Measurements from ENCODE around the gene CCNI2.

The CCNI2 gene

DNA sequence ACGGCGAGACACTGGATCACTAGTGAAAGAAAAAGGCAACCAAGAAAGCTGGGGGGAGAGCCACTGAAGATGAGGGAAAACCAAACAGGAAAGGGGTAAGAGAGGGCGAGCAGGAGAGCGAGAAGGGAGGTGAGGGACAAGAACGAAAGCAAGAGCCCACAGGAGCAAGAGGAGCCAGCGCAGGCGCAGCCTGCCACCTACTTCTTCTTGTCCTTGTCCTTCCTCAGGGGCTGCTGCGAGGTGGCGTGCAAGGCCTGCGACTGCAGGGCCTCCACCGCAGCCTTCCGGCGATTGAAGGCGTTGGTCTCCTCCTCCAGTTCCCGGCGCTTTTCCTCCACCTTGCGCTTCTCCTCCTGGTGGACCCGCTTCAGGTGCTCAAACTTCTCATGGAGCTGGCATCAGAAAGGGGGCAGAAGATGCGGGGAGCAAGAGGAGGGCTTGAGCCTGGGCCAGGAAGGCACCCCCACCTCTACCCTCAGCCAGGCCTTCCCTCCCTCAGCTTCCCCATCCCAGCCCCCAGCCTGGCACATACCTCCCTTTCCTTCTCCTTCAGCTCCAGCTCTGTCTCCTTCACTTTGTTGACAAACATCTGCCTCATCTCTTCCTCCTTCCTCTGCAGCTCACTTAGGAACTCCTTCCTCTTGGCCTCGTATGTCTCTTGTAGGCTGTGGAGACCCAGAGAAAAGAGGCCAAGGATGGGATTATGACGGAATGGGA is 13.5 kb downstream of the CCNI2 start:
- Histone ChIP-seq H2BK120ac (ENCODE audit: low read depth, low read length) (no peak overlapping the region), H3K4me1 (ENCODE audit: control insufficient read depth, insufficient read depth, low read depth, low read length) (peaks cover 2% of the 10 kb centered on the region), H4K91ac (ENCODE audit: low read length) (no peak overlapping the region), H3K14ac (ENCODE audit: low read length in 2 of 2) (no peak overlapping the region), H2BK5ac (ENCODE audit: low read depth, low read length, poor library complexity, severe bottlenecking) (no peak overlapping the region), H3K4ac (ENCODE audit: low read depth in 1 of 2, low read length in 2 of 2) (no peak overlapping the region), H2BK12ac (ENCODE audit: low read length in 2 of 2) (no peak overlapping the region), H2BK15ac (ENCODE audit: low read depth, poor library complexity, severe bottlenecking) (no peak overlapping the region), H3K18ac (ENCODE audit: low read depth in 1 of 2, low read length in 2 of 2) (no peak overlapping the region), H4K8ac (ENCODE audit: low read length) (no peak overlapping the region), H3K27ac (ENCODE audit: low read length, poor library complexity, severe bottlenecking) (no peak overlapping the region), H3K9me3 (ENCODE audit: control insufficient read depth, low read length) (no peaks in the 10 kb centered on the region), H3K9ac (ENCODE audit: low read length) (no peak overlapping the region), H3K36me3 (ENCODE audit: control insufficient read depth in 1 of 2, insufficient read depth in 2 of 2, low read depth in 1 of 2, low read length in 2 of 2) (peaks cover 86 to 87% of the 10 kb centered on the region in 2 experiments), H2AK5ac (ENCODE audit: low read length, severe bottlenecking) (no peak overlapping the region), H3K27me3 (ENCODE audit: control insufficient read depth in 1 of 2, insufficient read depth in 1 of 2, low read length in 2 of 2) (peaks cover 0 to 14% of the 10 kb centered on the region in 2 experiments), H3K79me1 (replicated peaks; ENCODE audit: low read length, poor library complexity, severe bottlenecking) (peaks cover 13% of the 10 kb centered on the region), H3K4me3 (ENCODE audit: insufficient read depth in 1 of 2, low read depth in 1 of 2, low read length in 2 of 2) (no peak overlapping the region), H3K23ac (ENCODE audit: low read length in 2 of 2) (no peak overlapping the region), H2AFZ (ENCODE audit: low read depth, low read length) (no peak overlapping the region), H3K4me2 (ENCODE audit: low read length, poor library complexity, severe bottlenecking) (no peak overlapping the region)
- 97% methylated on average over 21 of the region's 21 CpGs for WGBS
- DNase-seq: no peak

GRCh38 chr5:132761321-132762240 is 14.4 kb downstream of the CCNI2 start:
- H3K14ac ChIP-seq (ENCODE audit: low read length in 2 of 2): no peak overlapping the region
- WGBS: 97% methylated on average over 22 of the region's 22 CpGs

DNA sequence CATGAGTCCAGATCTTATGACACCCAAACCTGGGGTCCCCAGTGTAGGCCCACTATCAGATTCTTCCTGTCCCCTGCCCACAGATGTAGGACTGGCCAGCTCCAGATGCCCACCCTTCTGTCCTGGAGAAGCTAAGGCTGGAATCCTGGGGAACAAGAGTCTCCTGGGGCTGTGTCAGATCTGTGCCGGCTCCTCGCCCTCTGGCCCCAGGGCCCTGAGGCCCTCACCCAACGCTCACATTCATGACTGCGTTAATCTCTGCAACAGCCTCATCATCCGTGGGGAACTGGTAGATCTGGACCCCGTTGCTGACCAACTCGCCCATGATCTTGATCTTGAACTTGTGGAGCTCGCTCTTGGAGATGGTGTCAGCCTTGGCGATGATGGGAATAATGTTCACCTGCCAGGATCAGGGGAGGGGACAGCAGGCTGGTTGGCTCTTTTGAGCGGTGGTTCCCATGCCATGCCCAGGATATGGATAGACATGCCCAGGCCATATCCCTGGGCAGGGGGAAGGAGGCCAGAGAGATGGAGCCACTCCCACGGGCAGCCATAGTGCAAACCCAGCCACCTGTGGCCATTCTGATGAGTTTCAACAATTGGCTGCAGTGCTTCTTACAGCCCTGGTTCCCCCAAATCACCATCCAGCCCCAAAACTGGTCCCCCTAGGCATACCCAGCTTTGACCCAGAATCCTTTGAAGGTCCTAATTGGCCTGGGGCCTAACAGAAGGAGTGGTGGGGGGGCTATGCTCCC is 15.2 kb downstream of the CCNI2 start:
- DNase-seq: no peak
- no peak overlapping the region for H3K9ac ChIP-seq (ENCODE audit: low read length)
- H2BK15ac ChIP-seq (ENCODE audit: low read depth, poor library complexity, severe bottlenecking): no peak overlapping the region
- H2BK5ac ChIP-seq (ENCODE audit: low read depth, low read length, poor library complexity, severe bottlenecking): no peak overlapping the region
- no peaks in the 10 kb centered on the region for H3K27me3 ChIP-seq (ENCODE audit: control insufficient read depth in 1 of 2, insufficient read depth in 1 of 2, low read length in 2 of 2)
- no peak overlapping the region for H3K4ac ChIP-seq (ENCODE audit: low read depth in 1 of 2, low read length in 2 of 2)
- no peak overlapping the region for H3K23ac ChIP-seq (ENCODE audit: low read length in 2 of 2)
- H3K4me1 ChIP-seq (ENCODE audit: control insufficient read depth, insufficient read depth, low read depth, low read length): peaks cover 6% of the 10 kb centered on the region
- no peaks in the 10 kb centered on the region for H3K9me3 ChIP-seq (ENCODE audit: control insufficient read depth, low read length)
- no peak overlapping the region for H3K14ac ChIP-seq (ENCODE audit: low read length in 2 of 2)
- 99% methylated on average over 11 of the region's 11 CpGs for WGBS
- no peak overlapping the region for H3K27ac ChIP-seq (ENCODE audit: low read length, poor library complexity, severe bottlenecking)
- peaks cover 29% of the 10 kb centered on the region for H3K79me1 ChIP-seq (replicated peaks; ENCODE audit: low read length, poor library complexity, severe bottlenecking)
- no peak overlapping the region for H3K18ac ChIP-seq (ENCODE audit: low read depth in 1 of 2, low read length in 2 of 2)
- H2AK5ac ChIP-seq (ENCODE audit: low read length, severe bottlenecking): no peak overlapping the region
- no peak overlapping the region for H4K8ac ChIP-seq (ENCODE audit: low read length)
- no peak overlapping the region for H3K4me3 ChIP-seq (ENCODE audit: insufficient read depth in 1 of 2, low read depth in 1 of 2, low read length in 2 of 2)
- no peak overlapping the region for H2AFZ ChIP-seq (ENCODE audit: low read depth, low read length)
- H3K36me3 ChIP-seq (ENCODE audit: control insufficient read depth in 1 of 2, insufficient read depth in 2 of 2, low read depth in 1 of 2, low read length in 2 of 2): peaks cover 77 to 86% of the 10 kb centered on the region in 2 experiments
- H2BK120ac ChIP-seq (ENCODE audit: low read depth, low read length): no peak overlapping the region
- H4K91ac ChIP-seq (ENCODE audit: low read length): no peak overlapping the region
- H3K4me2 ChIP-seq (ENCODE audit: low read length, poor library complexity, severe bottlenecking): no peak overlapping the region
- no peak overlapping the region for H2BK12ac ChIP-seq (ENCODE audit: low read length in 2 of 2)

More at GRCh38 chr5:132761321-132762240, 14.4 kb downstream of the CCNI2 start:
- no peak overlapping the region for H2BK120ac ChIP-seq (ENCODE audit: low read depth, low read length)
- no peak overlapping the region for H3K4me2 ChIP-seq (ENCODE audit: low read length, poor library complexity, severe bottlenecking)
- no peak overlapping the region for H3K18ac ChIP-seq (ENCODE audit: low read depth in 1 of 2, low read length in 2 of 2)
- no peak overlapping the region for H3K4me3 ChIP-seq (ENCODE audit: insufficient read depth in 1 of 2, low read depth in 1 of 2, low read length in 2 of 2)
- peaks cover 22% of the 10 kb centered on the region for H3K79me1 ChIP-seq (replicated peaks; ENCODE audit: low read length, poor library complexity, severe bottlenecking)
- H2BK12ac ChIP-seq (ENCODE audit: low read length in 2 of 2): no peak overlapping the region
- H3K36me3 ChIP-seq (ENCODE audit: control insufficient read depth in 1 of 2, insufficient read depth in 2 of 2, low read depth in 1 of 2, low read length in 2 of 2): peaks cover 85 to 91% of the 10 kb centered on the region in 2 experiments
- no peak for DNase-seq
- no peak overlapping the region for H2AFZ ChIP-seq (ENCODE audit: low read depth, low read length)
- H3K27ac ChIP-seq (ENCODE audit: low read length, poor library complexity, severe bottlenecking): no peak overlapping the region
- H3K9me3 ChIP-seq (ENCODE audit: control insufficient read depth, low read length): no peaks in the 10 kb centered on the region
- H2BK5ac ChIP-seq (ENCODE audit: low read depth, low read length, poor library complexity, severe bottlenecking): no peak overlapping the region
- H4K8ac ChIP-seq (ENCODE audit: low read length): no peak overlapping the region
- no peak overlapping the region for H2BK15ac ChIP-seq (ENCODE audit: low read depth, poor library complexity, severe bottlenecking)
- no peak overlapping the region for H3K23ac ChIP-seq (ENCODE audit: low read length in 2 of 2)
- H3K9ac ChIP-seq (ENCODE audit: low read length): no peak overlapping the region
- H3K4me1 ChIP-seq (ENCODE audit: control insufficient read depth, insufficient read depth, low read depth, low read length): peaks cover 2% of the 10 kb centered on the region
- no peak overlapping the region for H2AK5ac ChIP-seq (ENCODE audit: low read length, severe bottlenecking)
- peaks cover 0 to 6% of the 10 kb centered on the region in 2 experiments for H3K27me3 ChIP-seq (ENCODE audit: control insufficient read depth in 1 of 2, insufficient read depth in 1 of 2, low read length in 2 of 2)
- H4K91ac ChIP-seq (ENCODE audit: low read length): no peak overlapping the region
- no peak overlapping the region for H3K4ac ChIP-seq (ENCODE audit: low read depth in 1 of 2, low read length in 2 of 2)
